Neural progenitor cell (in vitro differentiated cells): ENCODE results near the gene PSME4. TPM values are rescaled to one million over a fixed set of nuclear protein-coding genes. Genes with fewer than 3 reads are reported as not detected.
"Not testable (repeated sequence)": the region's sequence is repeated elsewhere in the genome, so short reads cannot be mapped to it uniquely, and the experiment has no call there.

Source experiments
- DNase-seq: peaks from one replicate; pipeline ENCODE4 v3.0.0-alpha.2; 2016; ENCODE audit warnings: low spot score
- H2AFZ ChIP-seq: fragments of 200-600 bp; sonication (generic); replicated peaks from 2 replicates; pipeline ENCODE4 v1.6.1; 2016; ENCODE audit warnings: antibody characterized with exemption
- H3F3A ChIP-seq: fragments of 200-600 bp; sonication (generic); 2 replicates; pipeline ENCODE4 v1.6.1; 2016; ENCODE audit warnings: antibody characterized with exemption, low read depth
- H3K27ac ChIP-seq: fragments of 200-600 bp; sonication (generic); 2 replicates; pipeline ENCODE4 v1.5.1; 2016; ENCODE audit warnings: mild to moderate bottlenecking
- H3K27me3 ChIP-seq: fragments of 200-600 bp; sonication (generic); 2 replicates; pipeline ENCODE4 v1.6.1; 2016; ENCODE audit warnings: mild to moderate bottlenecking, moderate library complexity
- H3K36me3 ChIP-seq: fragments of 200-600 bp; sonication (generic); 2 replicates; pipeline ENCODE4 v1.5.1; 2016
- H3K4me1 ChIP-seq: fragments of 200-600 bp; sonication (generic); 2 replicates; pipeline ENCODE4 v1.6.1; 2016; ENCODE audit warnings: mixed run types
- H3K4me2 ChIP-seq: fragments of 200-600 bp; sonication (generic); 2 replicates; pipeline ENCODE4 v1.6.1; 2016
- H3K4me3 ChIP-seq: fragments of 200-600 bp; sonication (generic); 2 replicates; pipeline ENCODE4 v1.5.1; 2016
- H3K79me2 ChIP-seq: fragments of 200-600 bp; sonication (generic); 2 replicates; pipeline ENCODE4 v1.6.1; 2016; ENCODE audit warnings: low read depth
- H3K9ac ChIP-seq: fragments of 200-600 bp; sonication (generic); 2 replicates; pipeline ENCODE4 v1.6.1; 2016
- H3K9me3 ChIP-seq: fragments of 200-600 bp; sonication (generic); 2 replicates; pipeline ENCODE4 v1.5.1; 2016; ENCODE audit warnings: low read depth
- H4K20me1 ChIP-seq: fragments of 200-600 bp; sonication (generic); 2 replicates; pipeline ENCODE4 v1.6.1; 2016; ENCODE audit warnings: low read depth
- H3K27ac Mint-ChIP-seq: 3 replicates; pipeline ENCODE4 v1.8.0; 2021; ENCODE audit warnings: mixed read lengths
- H3K27me3 Mint-ChIP-seq: 2 replicates; pipeline ENCODE4 v1.8.0; 2022; ENCODE audit warnings: low read depth, mild to moderate bottlenecking, inconsistent platforms, moderate library complexity, mixed read lengths; ENCODE audit not compliant: insufficient read depth
- H3K36me3 Mint-ChIP-seq: 3 replicates; pipeline ENCODE4 v1.8.0; 2021; ENCODE audit warnings: mixed read lengths
- H3K4me1 Mint-ChIP-seq: 3 replicates; pipeline ENCODE4 v1.8.0; 2021; ENCODE audit warnings: mixed read lengths
- H3K4me3 Mint-ChIP-seq: 3 replicates; pipeline ENCODE4 v1.8.0; 2021; ENCODE audit warnings: mild to moderate bottlenecking, moderate library complexity, mixed read lengths
- H3K9me3 Mint-ChIP-seq: 3 replicates; pipeline ENCODE4 v1.8.0; 2020; ENCODE audit warnings: mixed read lengths
- EZH2 ChIP-seq: fragments of 200-600 bp; sonication (generic); IDR thresholded peaks from 2 replicates; pipeline ENCODE4 v1.6.1; 2017; ENCODE audit warnings: antibody characterized with exemption, mild to moderate bottlenecking, moderate library complexity
- EZH2phosphoT487 ChIP-seq: fragments of 200-600 bp; sonication (generic); IDR thresholded peaks from 2 replicates; pipeline ENCODE4 v1.6.1; 2017; ENCODE audit warnings: antibody characterized with exemption
- total RNA-seq: library from RNA; depleted of rRNA; stranded (reverse); fragments of >200 nt; gene quantifications from 2 replicates; pipeline ENCODE4 v1.2.3, GENCODE V29; 2015; ENCODE audit warnings: low replicate concordance
- TF ChIP-seq, protein P1 (sequence below): fragments of 200-600 bp; sonication (generic); IDR thresholded peaks from 2 replicates; pipeline ENCODE4 v1.5.1; 2017; ENCODE audit warnings: antibody characterized with exemption, mild to moderate bottlenecking

The PSME4 gene
- total RNA-seq, 1 donor from 2014 or later: 72.1 TPM

DNA sequence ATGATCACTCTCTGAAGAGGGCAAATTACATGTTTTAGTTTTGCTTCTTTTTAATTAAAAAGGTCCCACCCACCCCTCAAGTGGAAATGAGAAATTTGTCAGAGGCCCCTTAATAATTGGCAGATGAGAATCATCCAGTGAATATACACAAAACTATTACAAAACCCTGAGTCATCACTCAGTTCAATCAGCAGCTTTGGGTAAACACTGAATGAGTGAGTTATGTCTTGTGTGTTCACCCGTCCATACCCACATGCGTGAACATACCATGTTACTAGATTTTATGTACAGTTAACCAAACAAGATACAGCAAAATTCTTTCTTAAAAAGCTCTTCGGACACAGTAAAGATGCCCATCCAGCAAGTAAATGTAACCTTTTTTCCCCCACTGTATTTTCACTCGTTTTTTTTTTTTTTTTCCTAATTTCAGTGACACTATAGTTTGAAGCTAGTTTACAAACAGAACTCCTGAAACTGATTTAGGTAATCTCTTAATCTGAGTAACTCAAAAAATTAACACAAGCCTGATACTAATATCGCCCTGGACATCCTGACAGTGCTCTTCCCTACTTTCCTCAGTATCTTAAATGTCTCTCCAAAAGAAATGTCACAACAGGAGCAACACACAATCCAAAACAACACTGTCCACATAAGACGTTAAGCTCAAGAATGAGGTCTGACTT is 1.4 kb downstream of the PSME4 start:
- Histone ChIP-seq H3K9ac (peak overlapping the region; percentile 94), H3K4me1 (peaks cover 20% of the 10 kb centered on the region), H3K4me2 (peak overlapping the region; percentile 93), H4K20me1 (peaks cover 26% of the 10 kb centered on the region), H3F3A (peaks cover 16% of the 10 kb centered on the region), H3K36me3 (no peaks in the 10 kb centered on the region), H3K27me3 (no peaks in the 10 kb centered on the region), H3K79me2 (peaks cover 72% of the 10 kb centered on the region), H3K4me3 (peak overlapping the region; percentile 72), H3K9me3 (no peaks in the 10 kb centered on the region), H2AFZ (no peak overlapping the region), H3K27ac (peak overlapping the region; percentile 97)
- TF ChIP-seq, protein P1, sequence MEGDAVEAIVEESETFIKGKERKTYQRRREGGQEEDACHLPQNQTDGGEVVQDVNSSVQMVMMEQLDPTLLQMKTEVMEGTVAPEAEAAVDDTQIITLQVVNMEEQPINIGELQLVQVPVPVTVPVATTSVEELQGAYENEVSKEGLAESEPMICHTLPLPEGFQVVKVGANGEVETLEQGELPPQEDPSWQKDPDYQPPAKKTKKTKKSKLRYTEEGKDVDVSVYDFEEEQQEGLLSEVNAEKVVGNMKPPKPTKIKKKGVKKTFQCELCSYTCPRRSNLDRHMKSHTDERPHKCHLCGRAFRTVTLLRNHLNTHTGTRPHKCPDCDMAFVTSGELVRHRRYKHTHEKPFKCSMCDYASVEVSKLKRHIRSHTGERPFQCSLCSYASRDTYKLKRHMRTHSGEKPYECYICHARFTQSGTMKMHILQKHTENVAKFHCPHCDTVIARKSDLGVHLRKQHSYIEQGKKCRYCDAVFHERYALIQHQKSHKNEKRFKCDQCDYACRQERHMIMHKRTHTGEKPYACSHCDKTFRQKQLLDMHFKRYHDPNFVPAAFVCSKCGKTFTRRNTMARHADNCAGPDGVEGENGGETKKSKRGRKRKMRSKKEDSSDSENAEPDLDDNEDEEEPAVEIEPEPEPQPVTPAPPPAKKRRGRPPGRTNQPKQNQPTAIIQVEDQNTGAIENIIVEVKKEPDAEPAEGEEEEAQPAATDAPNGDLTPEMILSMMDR: no peak
- TF ChIP-seq EZH2: no peak
- Mint-ChIP-seq H3K9me3 (peaks cover 6% of the 10 kb centered on the region), H3K4me3 (peak overlapping the region; percentile 95), H3K27me3 (peaks cover 14% of the 10 kb centered on the region), H3K36me3 (peaks cover 21% of the 10 kb centered on the region), H3K27ac (peak overlapping the region; percentile 89), H3K4me1 (peaks cover 25% of the 10 kb centered on the region)
- DNase-seq: no peak

DNA sequence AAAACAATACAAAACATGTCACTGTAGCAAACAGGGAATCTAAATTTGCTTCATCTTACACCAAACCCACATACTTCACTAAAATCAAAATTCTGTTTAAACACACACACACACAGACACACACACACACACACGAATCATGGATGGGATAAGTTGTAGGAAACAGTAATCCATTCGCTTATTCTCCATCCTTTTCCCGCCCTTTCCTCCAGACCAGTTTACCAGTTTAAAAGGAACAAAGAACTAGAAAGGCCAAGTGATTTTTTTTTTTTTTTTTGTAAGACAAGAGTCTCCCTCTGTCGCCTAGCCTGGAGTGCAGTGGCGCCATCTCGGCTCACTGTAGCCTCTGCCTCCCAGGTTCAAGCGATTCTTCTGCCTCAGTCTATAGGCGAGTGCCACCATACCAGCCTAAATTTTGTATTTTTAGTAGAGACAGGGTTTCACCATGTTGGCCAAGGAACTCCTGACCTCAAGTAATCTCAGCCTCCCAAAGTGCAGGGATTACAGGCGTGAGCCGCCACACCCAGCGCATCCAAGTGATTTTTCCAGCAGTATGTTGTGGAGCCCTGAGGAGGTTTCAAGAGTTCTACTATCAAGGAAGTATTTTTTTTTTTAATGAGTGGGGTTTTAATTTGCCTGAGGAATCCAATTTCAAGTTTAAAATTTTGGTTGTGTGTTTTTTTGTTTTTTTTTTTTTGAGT is 5.7 kb downstream of the PSME4 start:
- Mint-ChIP-seq H3K27ac (no peak overlapping the region), H3K4me3 (peak overlapping the region; percentile 54), H3K36me3 (peaks cover 16% of the 10 kb centered on the region), H3K27me3 (peaks cover 8% of the 10 kb centered on the region), H3K4me1 (peaks cover 28% of the 10 kb centered on the region), H3K9me3 (peaks cover 8% of the 10 kb centered on the region)
- Histone ChIP-seq H4K20me1 (peaks cover 23% of the 10 kb centered on the region), H3K9ac (no peak overlapping the region), H3K9me3 (no peaks in the 10 kb centered on the region), H3K4me3 (no peak overlapping the region), H3K27ac (no peak overlapping the region), H3F3A (peaks cover 4% of the 10 kb centered on the region), H3K79me2 (peaks cover 100% of the 10 kb centered on the region), H3K36me3 (no peaks in the 10 kb centered on the region), H2AFZ (no peak overlapping the region), H3K27me3 (no peaks in the 10 kb centered on the region), H3K4me2 (peak overlapping the region; percentile 39), H3K4me1 (peaks cover 36% of the 10 kb centered on the region)
- no peak for DNase-seq
- TF ChIP-seq EZH2phosphoT487 (no peak), EZH2 (no peak)
- TF ChIP-seq, protein P1: no peak

DNA sequence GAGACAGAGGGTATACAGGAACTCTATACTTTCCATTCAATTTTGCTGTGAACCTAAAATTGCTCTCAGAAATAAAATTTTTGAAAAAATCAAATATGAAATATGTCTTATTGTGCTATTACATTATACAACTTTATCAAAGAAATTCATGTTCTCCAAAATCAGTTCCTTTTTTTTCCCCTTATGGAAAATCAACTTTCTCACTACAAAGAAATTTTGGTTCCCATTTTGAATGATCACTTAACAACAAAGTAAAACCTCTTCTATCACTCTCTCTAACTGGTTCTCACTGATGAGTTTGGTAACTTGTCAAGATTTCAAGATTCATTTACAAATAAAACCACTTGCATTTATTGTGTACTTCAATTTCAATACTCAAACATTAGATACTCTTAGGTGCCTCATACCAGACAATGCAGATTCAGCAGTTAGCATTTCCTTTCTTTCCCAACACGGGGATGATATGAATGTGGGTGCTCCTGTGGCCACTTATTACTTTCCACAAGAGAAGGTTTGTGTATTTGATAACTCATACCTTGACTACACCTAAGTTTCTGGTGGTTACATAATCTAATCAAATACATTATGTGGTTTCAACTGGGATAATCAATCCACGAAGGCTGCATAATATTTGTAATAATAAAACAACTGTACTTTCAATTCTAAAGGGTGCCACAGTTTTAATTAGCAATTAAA is 6.4 kb downstream of the PSME4 start:
- H3K27me3 Mint-ChIP-seq: peaks cover 2% of the 10 kb centered on the region
- no peak overlapping the region for H3K27ac Mint-ChIP-seq
- Histone ChIP-seq H4K20me1 (peaks cover 15% of the 10 kb centered on the region), H3F3A (peaks cover 3% of the 10 kb centered on the region), H2AFZ (no peak overlapping the region), H3K4me1 (peaks cover 33% of the 10 kb centered on the region), H3K4me2 (peak overlapping the region; percentile 39), H3K4me3 (no peak overlapping the region), H3K9ac (no peak overlapping the region), H3K27me3 (no peaks in the 10 kb centered on the region), H3K79me2 (peaks cover 100% of the 10 kb centered on the region), H3K27ac (no peak overlapping the region), H3K36me3 (no peaks in the 10 kb centered on the region), H3K9me3 (no peaks in the 10 kb centered on the region)
- TF ChIP-seq, protein P1: no peak
- TF ChIP-seq EZH2: no peak
- no peak for TF ChIP-seq EZH2phosphoT487
- H3K9me3 Mint-ChIP-seq: peaks cover 8% of the 10 kb centered on the region
- peaks cover 19% of the 10 kb centered on the region for H3K36me3 Mint-ChIP-seq
- peaks cover 26% of the 10 kb centered on the region for H3K4me1 Mint-ChIP-seq
- no peak overlapping the region for H3K4me3 Mint-ChIP-seq
- DNase-seq: no peak

DNA sequence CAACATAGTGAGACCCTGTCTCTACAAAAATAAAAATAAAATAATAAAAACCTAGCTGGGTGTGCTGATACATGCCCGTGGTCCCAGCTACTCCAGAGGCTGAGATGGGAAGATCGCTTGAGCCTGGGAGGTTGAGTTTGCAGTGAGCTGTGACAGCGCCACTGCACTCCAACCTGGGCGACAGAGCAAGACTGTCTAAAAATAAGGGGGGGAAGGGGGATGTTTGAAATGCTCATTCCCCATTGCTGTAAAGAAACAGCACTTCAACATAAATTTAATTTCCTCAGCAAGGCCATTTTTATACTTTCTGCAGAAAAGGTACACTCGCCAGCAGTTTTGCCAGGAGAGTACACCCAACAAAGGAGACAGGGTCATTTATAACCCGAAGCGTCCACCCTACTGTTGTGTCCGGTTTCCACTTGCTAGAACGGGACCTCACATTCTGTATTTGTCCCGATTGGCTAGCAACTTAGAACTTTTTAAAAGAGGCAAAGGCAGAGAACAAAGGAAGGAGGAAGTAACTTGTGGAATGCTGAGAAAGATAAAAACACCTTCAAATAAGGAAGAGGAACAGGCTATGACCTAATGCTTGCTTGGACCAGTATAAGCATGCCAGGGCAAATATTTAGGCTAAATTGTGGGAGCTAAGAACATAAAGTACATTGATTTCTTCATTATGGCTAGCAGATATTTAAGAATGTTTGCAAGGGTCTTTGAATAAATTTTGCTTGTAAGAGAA is 9.1 kb downstream of the PSME4 start:
- not testable (repeated sequence) for H3K9me3 ChIP-seq, H3K36me3 ChIP-seq, H3K27me3 Mint-ChIP-seq, H3K4me3 ChIP-seq, H2AFZ ChIP-seq, H3K27me3 ChIP-seq, H3K9ac ChIP-seq, H3F3A ChIP-seq, H3K9me3 Mint-ChIP-seq
- peaks cover 100% of the 10 kb centered on the region for H3K79me2 ChIP-seq
- H3K4me1 ChIP-seq: peaks cover 34% of the 10 kb centered on the region
- peak overlapping the region; percentile 36 for H3K27ac Mint-ChIP-seq
- H3K27ac ChIP-seq: peak overlapping the region; percentile 44
- DNase-seq: peak; percentile 18
- H4K20me1 ChIP-seq: peaks cover 15% of the 10 kb centered on the region
- H3K4me1 Mint-ChIP-seq: peaks cover 18% of the 10 kb centered on the region
- H3K4me3 Mint-ChIP-seq: peak overlapping the region; percentile 54
- peak overlapping the region; percentile 31 for H3K4me2 ChIP-seq
- peaks cover 17% of the 10 kb centered on the region for H3K36me3 Mint-ChIP-seq
